ENCODE measurements around the gene ALDH3A2.

ALDH3A2 gene

DNA sequence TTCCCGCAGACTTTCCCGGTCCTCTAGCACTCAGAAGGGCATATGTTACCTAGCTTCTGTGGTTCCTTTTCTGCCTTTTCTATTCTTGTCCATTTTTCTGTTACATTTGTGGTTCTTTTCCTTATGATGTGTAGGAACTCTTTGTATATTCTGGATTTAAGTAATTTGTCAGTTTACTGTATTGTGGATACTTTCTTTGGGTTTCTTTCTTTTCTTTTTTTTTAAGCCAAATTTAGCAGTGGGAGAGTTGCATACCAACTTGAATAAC is 657 bp downstream of the ALDH3A2 start:
- TF ChIP-seq, protein P1, sequence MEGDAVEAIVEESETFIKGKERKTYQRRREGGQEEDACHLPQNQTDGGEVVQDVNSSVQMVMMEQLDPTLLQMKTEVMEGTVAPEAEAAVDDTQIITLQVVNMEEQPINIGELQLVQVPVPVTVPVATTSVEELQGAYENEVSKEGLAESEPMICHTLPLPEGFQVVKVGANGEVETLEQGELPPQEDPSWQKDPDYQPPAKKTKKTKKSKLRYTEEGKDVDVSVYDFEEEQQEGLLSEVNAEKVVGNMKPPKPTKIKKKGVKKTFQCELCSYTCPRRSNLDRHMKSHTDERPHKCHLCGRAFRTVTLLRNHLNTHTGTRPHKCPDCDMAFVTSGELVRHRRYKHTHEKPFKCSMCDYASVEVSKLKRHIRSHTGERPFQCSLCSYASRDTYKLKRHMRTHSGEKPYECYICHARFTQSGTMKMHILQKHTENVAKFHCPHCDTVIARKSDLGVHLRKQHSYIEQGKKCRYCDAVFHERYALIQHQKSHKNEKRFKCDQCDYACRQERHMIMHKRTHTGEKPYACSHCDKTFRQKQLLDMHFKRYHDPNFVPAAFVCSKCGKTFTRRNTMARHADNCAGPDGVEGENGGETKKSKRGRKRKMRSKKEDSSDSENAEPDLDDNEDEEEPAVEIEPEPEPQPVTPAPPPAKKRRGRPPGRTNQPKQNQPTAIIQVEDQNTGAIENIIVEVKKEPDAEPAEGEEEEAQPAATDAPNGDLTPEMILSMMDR (IDR thresholded peaks at IDR 0.05; ENCODE audit: poor library complexity, severe bottlenecking) = no peak
- Histone ChIP-seq H3K27ac (ENCODE audit: poor library complexity, severe bottlenecking) (peak overlapping the region; percentile 75), H3K36me3 (ENCODE audit: low read depth) (peaks cover 33% of the 10 kb centered on the region), H3K4me1 (ENCODE audit: insufficient read depth, poor library complexity, severe bottlenecking) (peaks cover 49% of the 10 kb centered on the region), H3K27me3 (ENCODE audit: insufficient read depth, poor library complexity, severe bottlenecking) (no peaks in the 10 kb centered on the region), H3K4me3 (ENCODE audit: severe bottlenecking) (peak overlapping the region; percentile 51), H3K9me3 (ENCODE audit: severe bottlenecking) (no peaks in the 10 kb centered on the region)
- ATAC-seq (ENCODE audit: low read depth) (no peak), DNase-seq (ENCODE audit: low spot score) (no peak)

DNA sequence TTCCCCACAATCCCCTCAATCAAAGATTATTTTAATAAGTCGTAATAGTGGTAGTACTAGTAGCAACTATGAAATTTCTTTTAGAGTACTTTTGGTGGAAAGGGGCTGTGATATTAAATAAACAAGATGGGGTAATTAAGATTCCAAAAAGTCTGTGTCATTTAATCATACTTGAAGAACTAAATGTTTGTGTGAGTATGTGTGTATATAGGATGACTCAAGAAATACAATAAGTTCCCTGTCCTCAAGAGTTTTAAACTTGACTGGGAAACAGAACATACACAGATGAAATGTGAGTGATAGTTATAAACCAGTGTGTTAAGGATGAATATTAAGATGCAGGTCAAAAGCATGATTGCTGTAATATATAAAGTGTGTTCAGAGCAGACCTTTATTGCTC is 2.3 kb downstream of the ALDH3A2 start:
- H3K4me3 ChIP-seq (ENCODE audit: severe bottlenecking) = peak overlapping the region; percentile 51
- H3K4me1 ChIP-seq (ENCODE audit: insufficient read depth, poor library complexity, severe bottlenecking) = peaks cover 41% of the 10 kb centered on the region
- DNase-seq (ENCODE audit: low spot score) (no peak), ATAC-seq (ENCODE audit: low read depth) (0 out of 3 replicates have a peak, but pooled peaks have one; percentile 5)
- H3K27ac ChIP-seq (ENCODE audit: poor library complexity, severe bottlenecking) = peak overlapping the region; percentile 75
- H3K27me3 ChIP-seq (ENCODE audit: insufficient read depth, poor library complexity, severe bottlenecking) = no peaks in the 10 kb centered on the region
- H3K36me3 ChIP-seq (ENCODE audit: low read depth) = peaks cover 49% of the 10 kb centered on the region
- H3K9me3 ChIP-seq (ENCODE audit: severe bottlenecking) = no peaks in the 10 kb centered on the region
- TF ChIP-seq, protein P1 (IDR thresholded peaks at IDR 0.05; ENCODE audit: poor library complexity, severe bottlenecking) = no peak

DNA sequence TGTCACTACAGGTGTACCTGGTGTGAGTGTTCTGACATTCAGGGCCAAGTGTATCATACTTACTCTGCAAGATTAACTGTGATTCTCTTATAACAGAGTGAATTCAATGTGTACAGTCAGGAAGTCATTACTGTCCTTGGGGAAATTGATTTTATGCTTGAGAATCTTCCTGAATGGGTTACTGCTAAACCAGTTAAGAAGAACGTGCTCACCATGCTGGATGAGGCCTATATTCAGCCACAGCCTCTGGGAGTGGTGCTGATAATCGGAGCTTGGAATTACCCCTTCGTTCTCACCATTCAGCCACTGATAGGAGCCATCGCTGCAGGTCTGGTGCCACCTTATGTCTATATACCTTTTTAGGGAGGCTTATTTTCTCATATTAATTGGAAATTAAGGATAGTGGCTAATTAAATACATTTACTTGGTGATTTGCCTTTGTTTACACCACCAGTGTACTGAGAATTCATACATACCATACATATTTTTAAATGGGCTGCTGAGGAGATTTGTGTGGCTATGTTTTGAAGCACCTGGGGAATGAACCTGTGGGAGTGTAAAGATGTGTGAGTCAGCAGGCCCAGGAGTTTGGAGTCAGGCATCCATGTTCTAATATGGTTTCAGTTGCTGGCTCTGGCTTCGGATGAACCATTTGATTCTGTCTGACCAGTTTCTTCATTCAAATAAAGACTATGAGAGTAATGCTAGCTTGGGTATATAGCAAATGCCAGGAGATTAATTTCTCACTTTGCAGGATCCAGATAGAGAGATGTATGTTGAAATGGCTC is 3.1 kb downstream of the ALDH3A2 start:
- TF ChIP-seq, protein P1 (IDR thresholded peaks at IDR 0.05; ENCODE audit: poor library complexity, severe bottlenecking) = no peak
- Histone ChIP-seq H3K9me3 (ENCODE audit: severe bottlenecking) (no peaks in the 10 kb centered on the region), H3K27ac (ENCODE audit: poor library complexity, severe bottlenecking) (peak overlapping the region; percentile 75), H3K4me1 (ENCODE audit: insufficient read depth, poor library complexity, severe bottlenecking) (peaks cover 39% of the 10 kb centered on the region), H3K4me3 (ENCODE audit: severe bottlenecking) (no peak overlapping the region), H3K27me3 (ENCODE audit: insufficient read depth, poor library complexity, severe bottlenecking) (no peaks in the 10 kb centered on the region), H3K36me3 (ENCODE audit: low read depth) (peaks cover 57% of the 10 kb centered on the region)
- DNase-seq (ENCODE audit: low spot score) (no peak), ATAC-seq (ENCODE audit: low read depth) (no peak)

DNA sequence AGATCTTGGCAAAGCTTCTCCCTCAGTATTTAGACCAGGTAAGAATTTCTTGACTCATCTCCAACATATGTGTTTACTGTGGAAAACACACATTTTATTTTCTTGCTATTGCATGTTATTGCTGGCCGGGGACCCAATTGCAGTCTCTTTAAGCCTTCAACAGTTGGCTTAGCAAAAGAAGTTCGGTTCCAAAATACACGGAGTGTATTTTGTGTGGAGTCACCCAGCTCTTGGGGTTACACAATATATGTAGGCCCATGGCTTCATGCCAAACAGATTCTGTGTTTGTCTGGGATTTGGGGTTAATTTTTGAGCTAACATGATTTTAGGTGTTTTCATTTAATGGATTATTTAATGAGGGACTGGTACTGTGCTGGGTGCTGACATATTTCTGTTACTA is 4.0 kb downstream of the ALDH3A2 start:
- DNase-seq (ENCODE audit: low spot score) (no peak), ATAC-seq (ENCODE audit: low read depth) (no peak)
- peaks cover 67% of the 10 kb centered on the region for H3K36me3 ChIP-seq (ENCODE audit: low read depth)
- H3K4me1 ChIP-seq (ENCODE audit: insufficient read depth, poor library complexity, severe bottlenecking) = peaks cover 30% of the 10 kb centered on the region
- peak overlapping the region; percentile 75 for H3K27ac ChIP-seq (ENCODE audit: poor library complexity, severe bottlenecking)
- H3K27me3 ChIP-seq (ENCODE audit: insufficient read depth, poor library complexity, severe bottlenecking) = no peaks in the 10 kb centered on the region
- no peak overlapping the region for H3K4me3 ChIP-seq (ENCODE audit: severe bottlenecking)
- no peaks in the 10 kb centered on the region for H3K9me3 ChIP-seq (ENCODE audit: severe bottlenecking)
- TF ChIP-seq, protein P1 (IDR thresholded peaks at IDR 0.05; ENCODE audit: poor library complexity, severe bottlenecking) = no peak

DNA sequence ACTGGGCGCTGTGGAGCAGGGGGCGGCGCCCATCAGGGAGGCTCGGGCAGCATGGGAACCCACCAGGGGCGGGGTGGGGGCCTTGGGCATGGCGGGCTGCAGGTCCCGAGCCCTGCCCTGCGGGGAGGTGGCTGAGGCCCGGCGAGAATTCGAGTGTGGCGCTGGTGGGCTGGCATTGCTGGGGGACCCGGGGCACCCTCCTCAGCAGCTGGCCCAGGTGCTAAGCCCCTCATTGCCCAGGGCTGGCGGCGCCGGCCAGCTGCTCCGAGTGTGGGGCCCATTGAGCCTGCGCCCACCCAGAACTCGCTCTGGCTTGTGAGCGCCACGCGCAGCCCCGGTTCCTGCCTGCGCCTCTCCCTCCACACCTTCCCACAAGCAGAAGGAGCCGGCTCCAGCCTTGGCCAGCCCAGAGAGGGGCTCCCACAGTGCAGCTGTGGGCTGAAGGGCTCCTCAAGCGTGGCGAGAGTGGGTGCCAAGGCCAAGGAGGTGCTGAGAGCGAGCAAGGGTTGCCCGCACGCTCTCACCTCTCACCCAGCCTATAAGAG is 5.9 kb downstream of the ALDH3A2 start:
- H3K4me3 ChIP-seq (ENCODE audit: severe bottlenecking) = no peak overlapping the region
- ATAC-seq (ENCODE audit: low read depth) = no peak
- no peaks in the 10 kb centered on the region for H3K27me3 ChIP-seq (ENCODE audit: insufficient read depth, poor library complexity, severe bottlenecking)
- no peak overlapping the region for H3K27ac ChIP-seq (ENCODE audit: poor library complexity, severe bottlenecking)
- H3K4me1 ChIP-seq (ENCODE audit: insufficient read depth, poor library complexity, severe bottlenecking) = peaks cover 26% of the 10 kb centered on the region
- DNase-seq (ENCODE audit: low spot score) = no peak
- H3K9me3 ChIP-seq (ENCODE audit: severe bottlenecking) = no peaks in the 10 kb centered on the region
- peaks cover 76% of the 10 kb centered on the region for H3K36me3 ChIP-seq (ENCODE audit: low read depth)
- TF ChIP-seq, protein P1 (IDR thresholded peaks at IDR 0.05; ENCODE audit: poor library complexity, severe bottlenecking) = no peak

Measured in RWPE2 (cell line).